SKM-1 treated with dmso at 0.1 percent for 144 hours (cell line): Measurements from ENCODE around the gene RXRB.
A peak's percentile ranks its signal among the peaks of the same experiment; 100 is the strongest.
"Not testable (repeated sequence)": the region's sequence is repeated elsewhere in the genome, so short reads cannot be mapped to it uniquely, and the experiment has no call there.

ENCODE experiments used
- DNase-seq: peaks from one replicate; lab custom pipeline; 2025; ENCODE audit not compliant: unreplicated experiment; lab: John Stamatoyannopoulos, UW

RXRB gene

DNA sequence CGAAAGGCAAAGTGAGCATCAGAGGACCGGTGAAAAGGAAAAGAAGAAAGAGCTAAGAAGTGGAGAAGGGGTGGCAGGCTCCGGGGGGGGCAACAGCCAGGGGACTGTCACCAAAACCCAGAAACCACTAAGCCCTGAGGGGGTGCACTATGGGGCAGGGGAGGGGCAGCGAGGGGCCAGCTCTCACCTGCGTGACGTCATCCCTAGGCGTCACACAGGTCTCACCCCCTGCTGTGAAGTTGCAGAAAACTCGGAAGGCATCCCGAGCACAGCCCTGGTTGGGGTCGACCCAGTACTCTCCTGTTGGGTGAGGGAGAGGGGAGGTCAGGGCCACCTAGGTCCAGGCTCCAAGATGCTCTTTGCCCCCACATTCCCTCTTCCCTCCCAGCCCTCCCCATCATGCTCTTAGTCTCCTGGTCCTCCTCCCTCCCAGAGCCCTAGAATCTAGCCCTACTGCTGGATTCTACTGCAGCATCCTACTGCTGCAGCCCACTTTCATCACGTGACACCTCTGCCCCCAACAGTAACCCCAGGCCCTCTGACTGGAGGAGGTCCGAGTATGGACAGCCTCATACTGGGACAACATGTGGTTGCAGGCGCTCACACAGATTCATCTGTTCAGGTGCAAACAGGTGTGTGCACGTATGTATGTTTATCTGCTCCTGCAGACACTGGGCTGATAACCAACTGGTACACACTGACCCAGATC, 35.6 kb downstream of the RXRB start:
- DNase-seq, result no peak

DNA sequence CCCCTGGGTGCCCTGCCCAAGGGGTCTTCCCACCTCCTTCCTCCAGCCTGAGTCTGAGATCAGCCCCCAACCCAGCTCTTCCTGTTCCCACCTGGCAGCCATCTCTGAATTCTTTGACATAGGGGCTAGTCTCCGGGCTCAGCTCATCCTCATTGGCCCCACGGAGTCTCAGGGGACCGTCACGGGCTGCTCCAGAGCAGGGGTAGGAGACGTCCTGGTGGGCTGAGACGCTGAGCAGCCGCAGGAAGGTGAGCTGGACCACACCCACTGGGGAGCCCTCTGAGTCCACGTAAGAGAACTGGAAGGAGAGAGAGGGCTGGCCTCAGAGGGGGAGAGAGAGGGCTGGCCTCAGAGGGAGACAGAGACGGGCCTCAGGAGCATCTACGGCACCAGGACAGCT, 36.3 kb downstream of the RXRB start:
- no peak for DNase-seq

DNA sequence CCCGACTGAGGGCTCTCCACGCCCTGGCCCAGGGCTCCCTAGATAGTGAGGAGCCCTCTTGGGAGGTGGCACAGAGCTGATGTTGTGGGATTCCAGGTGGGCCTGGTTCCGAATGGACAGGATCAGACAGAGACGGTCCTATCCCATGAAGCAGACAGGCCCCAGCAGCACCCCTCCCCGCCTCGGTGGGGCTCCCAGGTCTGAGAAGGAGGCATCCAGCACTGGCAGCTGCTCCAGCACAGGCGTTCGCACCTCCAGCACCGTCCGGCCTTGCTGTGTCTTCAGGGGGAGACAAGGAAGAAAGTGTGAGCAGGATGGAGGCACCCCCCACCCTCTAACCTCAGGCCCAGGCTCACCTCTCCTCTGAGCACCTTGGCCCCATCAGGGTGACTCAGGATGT, 36.9 kb downstream of the RXRB start:
- DNase-seq, result no peak

DNA sequence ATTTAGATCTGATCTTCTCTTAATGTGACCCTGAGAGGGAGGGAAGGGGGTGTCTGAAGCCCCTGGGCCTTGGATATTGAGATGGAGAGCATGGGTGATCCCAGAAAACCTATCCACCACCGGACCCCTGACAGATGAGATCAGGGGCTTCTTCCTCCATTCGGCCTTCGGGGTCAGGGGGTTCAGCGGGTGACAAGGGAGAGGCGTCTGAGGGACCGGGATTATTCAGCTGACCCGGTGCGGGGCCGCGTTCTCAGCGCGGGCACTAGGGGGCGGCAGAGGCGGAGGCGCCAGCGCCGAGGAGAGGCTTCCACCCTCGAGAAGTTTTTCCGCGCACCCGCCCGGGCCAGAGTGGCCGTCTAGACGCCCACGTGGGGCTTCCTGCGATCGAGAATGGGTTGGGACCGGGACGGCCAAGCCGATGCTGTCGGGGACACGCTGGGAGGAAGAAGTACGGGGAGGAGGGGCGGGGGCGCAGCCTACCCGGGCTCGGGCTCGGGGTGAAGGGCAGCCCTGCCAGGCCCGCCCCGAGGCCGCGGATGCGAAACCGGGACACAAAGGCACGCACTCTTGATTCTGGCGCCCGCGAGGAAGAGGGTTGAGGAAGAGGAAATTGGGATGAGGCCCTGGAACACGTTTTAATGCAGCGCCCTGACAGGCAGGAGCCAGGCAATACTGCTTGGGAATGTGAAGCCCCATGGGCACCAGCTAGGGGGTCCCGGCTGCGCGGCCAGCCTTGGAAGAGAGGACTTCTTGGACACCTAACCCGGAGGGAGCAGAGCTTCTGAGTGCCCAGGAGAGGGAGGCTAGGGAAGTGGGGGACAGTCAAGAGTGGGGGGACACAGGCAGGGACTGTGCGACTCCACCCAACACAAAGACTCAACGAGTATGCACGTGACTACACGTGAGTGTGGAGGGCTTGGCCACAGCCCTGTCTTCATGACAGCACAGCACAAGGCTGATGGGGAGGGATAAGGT, 38.8 kb downstream of the RXRB start:
- DNase-seq, result peak; percentile 66

DNA sequence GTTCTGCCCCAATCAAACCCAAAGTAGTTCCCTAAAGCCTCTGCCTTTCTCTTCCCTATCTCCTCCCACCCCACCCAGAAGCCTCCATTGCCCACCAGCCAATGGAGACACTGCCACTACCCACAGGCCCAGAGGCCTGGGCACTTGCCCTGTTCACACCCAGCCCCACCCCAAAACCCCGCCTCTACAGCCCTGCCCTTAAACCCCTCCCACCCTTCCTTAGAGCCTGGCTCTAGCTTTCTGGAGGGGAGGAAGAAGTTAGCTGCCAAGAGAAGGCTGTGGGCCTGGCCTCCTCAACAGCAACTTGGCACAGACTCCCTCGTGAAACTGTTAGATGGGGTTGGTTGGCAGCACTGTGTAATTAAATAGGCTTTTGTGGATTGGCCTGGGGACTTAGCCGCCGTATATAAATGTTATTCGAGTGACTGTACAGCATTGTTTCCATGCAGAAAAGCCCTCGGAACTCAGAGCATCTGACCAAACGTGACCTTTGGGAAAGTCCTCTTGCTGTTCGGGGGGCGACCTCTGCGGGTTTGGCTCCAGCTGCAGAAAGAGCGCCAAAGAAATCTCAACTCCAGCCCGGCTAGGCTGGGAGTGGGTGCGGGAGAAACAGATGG, 39.6 kb downstream of the RXRB start:
- no peak for DNase-seq

DNA sequence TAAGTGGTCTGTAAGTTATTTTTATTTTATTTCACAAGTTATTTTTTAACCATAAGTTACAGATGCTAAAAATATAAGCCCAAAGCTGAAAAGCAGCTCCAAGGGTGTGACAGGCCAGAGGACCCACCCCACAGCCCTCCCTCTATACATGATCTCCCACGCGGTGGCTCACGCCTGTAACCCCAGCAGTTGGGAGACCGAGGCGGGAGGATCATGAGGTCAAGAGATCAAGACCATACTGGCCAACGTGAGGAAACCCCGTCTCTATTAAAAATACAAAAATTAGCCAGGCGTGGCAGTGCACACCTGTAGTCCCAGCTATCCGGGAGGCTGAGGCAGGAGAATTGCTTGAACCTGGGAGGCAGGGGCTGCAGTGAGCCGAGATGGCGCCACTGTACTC, 40.4 kb downstream of the RXRB start:
- DNase-seq, result no peak

DNA sequence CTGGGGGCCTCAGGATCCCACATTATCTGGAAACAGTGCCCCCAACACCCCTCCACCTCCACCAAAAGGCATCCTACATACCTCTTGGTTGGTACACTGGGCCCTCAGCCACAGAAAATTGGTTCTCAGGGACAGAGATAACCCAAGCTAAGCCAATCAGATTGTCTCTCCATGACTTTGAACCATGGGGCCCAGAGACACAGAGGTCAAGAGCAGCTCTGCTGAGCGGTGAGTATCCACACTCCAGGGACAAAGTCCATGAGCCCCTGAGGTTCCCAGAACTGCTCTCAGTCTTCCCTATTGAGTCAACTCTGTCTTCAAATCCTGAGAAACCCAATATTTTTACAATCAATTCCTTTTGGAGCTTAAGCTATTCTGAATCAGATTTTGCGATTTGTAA, 43.5 kb downstream of the RXRB start:
- DNase-seq, result no peak

DNA sequence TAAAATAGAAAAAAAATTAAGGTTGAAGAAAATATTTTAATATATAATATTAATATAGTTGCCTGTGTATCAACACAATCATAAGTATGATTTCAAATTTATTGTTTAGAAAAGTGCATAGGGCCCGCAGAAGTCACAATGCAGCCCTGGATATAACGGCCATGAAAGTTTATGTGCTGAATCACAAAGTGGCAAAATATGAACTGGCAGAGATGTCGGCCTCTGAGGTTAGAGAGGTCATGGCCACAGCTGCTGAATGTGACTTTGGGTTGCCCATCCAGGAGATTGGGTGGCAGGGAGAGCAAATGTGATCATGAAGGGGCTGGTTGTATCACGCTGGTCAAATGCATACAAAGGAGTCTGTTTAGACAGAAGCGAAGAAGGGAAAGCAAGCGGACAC, 43.9 kb downstream of the RXRB start:
- DNase-seq, result no peak

DNA sequence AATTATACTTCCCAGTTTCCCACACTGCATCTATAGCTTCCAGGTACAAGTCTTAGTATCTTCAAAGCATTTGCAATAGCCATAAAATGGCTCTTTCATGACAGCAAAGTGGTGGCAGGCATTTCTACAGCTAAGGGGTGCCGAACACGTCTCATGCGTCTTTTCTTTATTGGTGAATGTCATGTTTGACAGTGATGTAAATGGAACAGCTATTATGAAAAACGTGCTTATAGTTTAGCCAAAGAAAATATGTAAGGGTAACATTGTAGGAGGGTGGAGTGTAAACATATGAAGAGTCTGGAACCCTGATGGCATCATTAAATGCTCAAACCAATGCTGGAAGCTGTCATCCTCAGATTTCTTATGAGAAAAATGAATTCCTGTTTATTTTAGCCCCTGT, 46.1 kb downstream of the RXRB start:
- no peak for DNase-seq

DNA sequence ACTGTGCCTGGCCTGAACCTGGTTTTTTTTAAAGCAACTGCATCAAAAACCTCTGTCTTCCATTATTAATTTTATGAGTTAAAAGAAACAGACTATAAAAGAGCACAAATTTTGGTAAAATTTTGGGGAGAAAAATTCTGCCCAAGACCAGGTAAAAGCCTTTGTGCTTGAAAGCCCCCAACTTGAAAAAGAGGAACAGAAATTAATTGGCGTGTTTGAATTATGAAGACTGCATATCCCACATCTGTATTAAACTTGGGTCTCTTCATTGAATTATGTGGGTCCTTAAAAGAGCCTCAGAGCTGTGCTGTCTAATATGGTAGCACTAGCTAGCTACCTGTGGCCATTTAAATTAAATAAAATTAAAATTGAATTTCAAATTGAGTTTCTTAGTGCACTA, 49.4 kb downstream of the RXRB start:
- no peak for DNase-seq

DNA sequence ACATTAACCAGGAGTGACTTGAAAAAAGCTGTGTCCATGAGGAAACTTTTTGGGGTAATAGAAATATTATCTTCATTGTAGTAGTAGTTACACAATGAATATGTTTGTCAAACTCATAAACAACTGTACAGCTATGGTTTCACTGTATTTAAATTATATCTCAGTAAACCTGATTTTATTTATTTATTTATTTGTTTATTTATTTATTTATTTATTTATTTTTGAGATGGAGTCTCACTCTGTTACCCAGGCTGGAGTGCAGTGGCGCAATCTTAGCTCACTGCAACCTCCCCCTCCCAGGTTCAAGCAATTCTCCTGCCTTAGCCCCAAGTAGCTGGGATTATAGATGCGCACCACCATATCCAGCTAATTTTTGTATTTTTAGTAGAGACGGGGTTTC, 49.9 kb downstream of the RXRB start:
- not testable (repeated sequence) for DNase-seq

DNA sequence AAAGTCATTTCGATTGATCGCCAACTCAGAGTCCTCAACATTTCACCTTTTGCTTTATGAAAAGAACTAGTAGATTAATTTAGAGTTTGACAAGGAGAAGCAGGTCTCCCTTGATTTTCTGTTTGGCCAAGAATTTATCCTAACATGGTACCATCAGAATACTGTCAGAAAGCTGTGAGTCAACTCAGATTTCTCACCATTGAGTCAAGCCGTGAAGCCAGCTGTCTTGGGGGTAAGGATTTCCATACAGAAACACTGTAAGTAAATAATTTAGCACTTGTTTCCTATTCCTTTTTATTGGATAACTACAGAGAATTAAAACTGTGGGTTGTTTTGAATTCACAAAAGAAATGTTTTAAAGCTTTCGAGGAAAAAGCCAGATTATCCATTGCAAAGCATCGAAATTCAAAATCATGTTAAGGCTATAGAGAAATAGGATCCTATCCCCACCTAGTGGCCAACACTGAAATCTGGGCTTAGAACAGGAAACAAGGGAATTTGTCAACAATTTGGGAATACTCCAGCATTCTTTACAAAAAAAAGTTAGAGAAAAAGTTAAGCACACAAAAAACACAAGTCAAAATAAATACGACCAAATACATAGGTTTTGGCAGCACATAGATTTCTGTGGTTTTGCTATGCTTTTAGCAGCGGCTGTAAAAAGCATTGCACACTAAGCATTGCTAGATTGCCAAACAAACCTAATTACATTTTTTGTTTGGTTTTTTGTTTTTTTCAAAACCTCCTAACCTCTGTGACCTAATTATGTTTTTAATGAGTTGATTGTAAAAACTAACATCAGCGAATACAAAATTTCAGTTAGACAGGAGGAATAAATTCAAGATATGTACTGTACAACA, 52.4 kb downstream of the RXRB start:
- DNase-seq, result no peak

DNA sequence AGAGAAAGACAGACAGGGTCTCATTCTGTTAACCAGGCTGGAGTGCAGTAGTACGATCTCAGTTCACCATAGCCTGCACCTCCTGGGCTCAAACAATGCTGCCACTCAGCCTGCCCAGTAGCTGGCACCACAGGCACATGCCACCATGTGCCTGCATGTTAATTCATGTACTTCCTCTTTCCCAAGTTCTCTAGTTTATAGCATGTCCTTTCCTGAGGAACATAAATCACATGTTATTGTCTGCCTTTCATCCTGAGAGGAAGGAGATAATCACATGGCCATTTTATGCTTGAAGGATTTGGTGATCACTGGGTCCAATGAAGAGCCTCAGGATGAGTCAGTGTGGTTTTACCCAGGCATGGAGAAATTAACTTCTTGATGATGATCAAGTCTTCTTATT, 56.1 kb downstream of the RXRB start:
- DNase-seq, result peak; percentile 36
